Measurements from ENCODE around the gene ZXDB.
"Not testable (repeated sequence)": the region's sequence is repeated elsewhere in the genome, so short reads cannot be mapped to it uniquely, and the experiment has no call there.

Gene ZXDB

DNA sequence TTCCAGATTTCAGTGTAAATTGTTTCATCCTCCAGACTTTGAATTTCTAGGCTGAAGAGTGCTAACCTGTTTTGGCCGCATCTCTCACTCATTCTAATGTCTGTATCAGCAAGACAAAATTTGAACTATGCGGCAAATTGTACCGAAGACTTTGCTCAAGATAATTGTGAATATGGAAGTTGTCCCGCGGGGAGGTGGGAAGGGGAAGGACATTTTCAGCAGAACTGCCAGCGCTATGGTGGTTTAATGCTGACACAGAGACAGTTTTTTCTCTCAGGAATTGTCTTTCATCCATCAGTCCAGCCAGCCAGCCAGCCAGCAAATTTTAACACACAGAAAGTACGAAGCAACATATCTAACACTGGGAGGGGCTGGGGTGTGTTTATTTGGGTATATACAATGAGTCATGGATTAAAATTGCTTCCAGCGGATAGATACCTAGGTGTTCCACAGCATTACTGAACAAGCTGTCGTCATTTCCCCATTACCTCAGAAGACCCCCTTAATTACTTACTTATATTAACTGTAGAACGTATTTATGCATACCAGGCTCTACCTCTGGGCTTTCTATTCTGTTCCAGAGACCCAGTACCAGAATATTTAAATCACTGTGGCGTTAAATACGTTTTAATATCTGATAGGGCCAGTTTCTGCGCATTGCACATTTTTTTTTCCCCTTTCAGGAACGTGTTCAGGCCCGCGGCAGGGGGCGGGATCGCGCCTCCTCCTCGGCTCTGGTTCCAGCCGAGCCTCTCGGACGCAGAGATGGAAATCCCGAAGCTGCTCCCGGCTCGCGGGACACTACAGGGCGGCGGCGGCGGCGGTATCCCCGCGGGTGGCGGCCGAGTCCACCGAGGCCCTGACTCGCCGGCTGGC, at the start of gene ZXDB:
ZXDB (plus strand) TSS at position 728 of the 876 bp plus-strand sequence; CDS start at position 766, 38 bp downstream.
- peak within 1 kb of the TSS; percentile 31 to 48 for H3K4me3 ChIP-seq (ENCODE audit: low read depth in 1 of 2, low read length in 1 of 2)
- not testable (repeated sequence) for H3K4me1 ChIP-seq (ENCODE audit: control insufficient read depth in 1 of 2, insufficient read depth in 1 of 2, low read depth in 1 of 2, low read length in 1 of 2); H3K36me3 ChIP-seq; H3K9me3 ChIP-seq; H3K27ac ChIP-seq; H3K27me3 ChIP-seq

- Histone ChIP-seq H3K36me3 (no peaks in the 10 kb centered on the region), H3K27me3 (no peaks in the 10 kb centered on the region), H3K4me1 (ENCODE audit: control insufficient read depth in 1 of 2, insufficient read depth in 1 of 2, low read depth in 1 of 2, low read length in 1 of 2) (no peaks in the 10 kb centered on the region), H3K9me3 (no peaks in the 10 kb centered on the region), H3K4me3 (ENCODE audit: low read depth in 1 of 2, low read length in 1 of 2) (no peak overlapping the region), H3K27ac (no peak overlapping the region)
- TF ChIP-seq CTCF (IDR thresholded peaks at IDR 0.05), result no peak
Observed at GRCh38 chrX:57565198-57565597, 26.6 kb upstream of the ZXDB start.

DNA sequence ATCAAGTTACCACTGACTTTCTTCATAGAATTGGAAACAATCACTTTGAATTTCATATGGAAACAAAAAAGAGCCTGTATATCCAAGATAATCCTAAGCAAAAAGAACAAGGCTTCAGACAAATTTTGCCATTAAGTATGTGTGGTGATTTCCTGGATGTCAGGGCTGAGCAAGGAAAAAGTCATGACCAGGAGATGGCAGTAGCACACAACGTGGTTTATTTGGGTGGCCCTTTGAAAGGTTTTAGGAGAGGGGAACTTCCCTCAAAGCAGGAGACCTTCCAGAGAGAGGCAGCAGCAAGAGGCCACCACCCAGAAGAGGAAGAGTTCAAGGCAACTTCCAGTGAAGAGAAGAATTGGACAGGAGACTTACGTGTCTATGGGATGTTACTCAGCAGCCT, 18.1 kb upstream of the ZXDB start:
- Histone ChIP-seq H3K4me1 (ENCODE audit: control insufficient read depth in 1 of 2, insufficient read depth in 1 of 2, low read depth in 1 of 2, low read length in 1 of 2) (no peaks in the 10 kb centered on the region), H3K9me3 (no peaks in the 10 kb centered on the region), H3K27me3 (no peaks in the 10 kb centered on the region), H3K27ac (no peak overlapping the region), H3K4me3 (ENCODE audit: low read depth in 1 of 2, low read length in 1 of 2) (no peak overlapping the region), H3K36me3 (no peaks in the 10 kb centered on the region)
- no peak for TF ChIP-seq CTCF (IDR thresholded peaks at IDR 0.05)

DNA sequence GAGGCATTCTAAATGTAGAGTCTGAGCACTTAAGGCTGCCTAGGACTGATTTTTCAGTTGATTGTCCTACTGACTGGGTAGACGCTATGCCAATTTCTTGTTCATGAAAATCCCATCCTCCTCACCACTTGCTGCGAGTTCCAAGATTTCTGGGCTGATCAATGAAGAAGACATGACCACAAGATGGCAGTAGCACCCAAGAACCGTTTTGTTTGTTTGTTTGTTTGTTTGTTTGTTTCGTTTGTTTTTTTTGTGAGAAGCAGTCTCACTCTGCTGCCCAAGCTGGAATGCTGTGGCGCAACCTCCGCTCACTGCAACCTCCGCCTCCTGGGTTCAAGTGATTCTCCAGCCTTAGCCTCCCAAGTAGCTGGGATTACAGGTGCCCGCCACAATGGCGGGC, 8.9 kb upstream of the ZXDB start:
- H3K27me3 ChIP-seq; H3K36me3 ChIP-seq; H3K9me3 ChIP-seq; H3K27ac ChIP-seq; H3K4me1 ChIP-seq (ENCODE audit: control insufficient read depth in 1 of 2, insufficient read depth in 1 of 2, low read depth in 1 of 2, low read length in 1 of 2); H3K4me3 ChIP-seq (ENCODE audit: low read depth in 1 of 2, low read length in 1 of 2): not testable (repeated sequence)

- H3K27me3 ChIP-seq, result no peaks in the 10 kb centered on the region
- no peak overlapping the region for H3K27ac ChIP-seq
- no peak for TF ChIP-seq CTCF (IDR thresholded peaks at IDR 0.05)
Observed at GRCh38 chrX:57583477-57583876, 8.3 kb upstream of the ZXDB start.

GRCh38 chrX:57586360-57586759, 5.5 kb upstream of the ZXDB start:
- Histone ChIP-seq H3K36me3 (no peaks in the 10 kb centered on the region), H3K27ac (no peak overlapping the region), H3K4me3 (ENCODE audit: low read depth in 1 of 2, low read length in 1 of 2) (no peak overlapping the region), H3K9me3 (no peaks in the 10 kb centered on the region), H3K27me3 (no peaks in the 10 kb centered on the region), H3K4me1 (ENCODE audit: control insufficient read depth in 1 of 2, insufficient read depth in 1 of 2, low read depth in 1 of 2, low read length in 1 of 2) (no peaks in the 10 kb centered on the region)
- TF ChIP-seq CTCF (IDR thresholded peaks at IDR 0.05), result no peak

More at GRCh38 chrX:57583477-57583876, 8.3 kb upstream of the ZXDB start:
- no peak overlapping the region for H3K4me3 ChIP-seq (ENCODE audit: low read depth in 1 of 2, low read length in 1 of 2)
- no peaks in the 10 kb centered on the region for H3K36me3 ChIP-seq
- H3K4me1 ChIP-seq (ENCODE audit: control insufficient read depth in 1 of 2, insufficient read depth in 1 of 2, low read depth in 1 of 2, low read length in 1 of 2), result no peaks in the 10 kb centered on the region
- H3K9me3 ChIP-seq, result no peaks in the 10 kb centered on the region
